ENCODE results near the gene TUT4.

DNA sequence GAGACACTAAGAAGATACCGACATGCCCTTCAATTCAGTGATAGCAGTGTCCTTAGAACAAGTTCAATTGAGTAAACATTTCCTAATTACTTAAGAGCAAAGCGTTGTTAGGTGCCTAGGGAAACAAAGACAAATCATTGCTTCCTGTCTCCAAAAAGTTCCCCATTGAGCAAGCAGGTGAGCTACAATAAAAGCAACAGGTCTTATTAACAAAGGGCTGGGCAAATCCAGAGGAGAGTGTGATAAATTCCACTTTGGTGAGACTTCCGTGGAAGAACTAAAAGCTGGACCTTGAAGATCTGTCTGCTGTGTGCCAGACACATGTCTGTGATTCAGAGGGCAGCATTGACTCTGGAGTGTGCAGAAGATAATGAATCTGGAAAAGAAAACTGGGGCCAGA lies 1.9 kb upstream of the TUT4 start:
- TF ChIP-seq, protein P1, sequence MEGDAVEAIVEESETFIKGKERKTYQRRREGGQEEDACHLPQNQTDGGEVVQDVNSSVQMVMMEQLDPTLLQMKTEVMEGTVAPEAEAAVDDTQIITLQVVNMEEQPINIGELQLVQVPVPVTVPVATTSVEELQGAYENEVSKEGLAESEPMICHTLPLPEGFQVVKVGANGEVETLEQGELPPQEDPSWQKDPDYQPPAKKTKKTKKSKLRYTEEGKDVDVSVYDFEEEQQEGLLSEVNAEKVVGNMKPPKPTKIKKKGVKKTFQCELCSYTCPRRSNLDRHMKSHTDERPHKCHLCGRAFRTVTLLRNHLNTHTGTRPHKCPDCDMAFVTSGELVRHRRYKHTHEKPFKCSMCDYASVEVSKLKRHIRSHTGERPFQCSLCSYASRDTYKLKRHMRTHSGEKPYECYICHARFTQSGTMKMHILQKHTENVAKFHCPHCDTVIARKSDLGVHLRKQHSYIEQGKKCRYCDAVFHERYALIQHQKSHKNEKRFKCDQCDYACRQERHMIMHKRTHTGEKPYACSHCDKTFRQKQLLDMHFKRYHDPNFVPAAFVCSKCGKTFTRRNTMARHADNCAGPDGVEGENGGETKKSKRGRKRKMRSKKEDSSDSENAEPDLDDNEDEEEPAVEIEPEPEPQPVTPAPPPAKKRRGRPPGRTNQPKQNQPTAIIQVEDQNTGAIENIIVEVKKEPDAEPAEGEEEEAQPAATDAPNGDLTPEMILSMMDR (IDR thresholded peaks at IDR 0.05; ENCODE audit: poor library complexity): no peak
- no peak for TF ChIP-seq EZH2 (IDR thresholded peaks at IDR 0.05; ENCODE audit: borderline replicate concordance)
- TF ChIP-seq EZH2phosphoT487 (IDR thresholded peaks at IDR 0.05; ENCODE audit: low read depth, severe bottlenecking, unreplicated experiment): no peak
